Measurements from ENCODE around the gene USP22.

The USP22 gene

GRCh38 chr17:20975566-20975965 lies 67.2 kb downstream of the USP22 start:
- Histone ChIP-seq H3K36me3 (ENCODE audit: insufficient read depth, insufficient read length, low read length) (no peaks in the 10 kb centered on the region), H3K9me3 (ENCODE audit: insufficient read depth, low read length) (no peaks in the 10 kb centered on the region), H3K4me1 (ENCODE audit: insufficient read depth, insufficient read length) (no peaks in the 10 kb centered on the region), H3K4me3 (ENCODE audit: insufficient read length, low read depth) (no peak overlapping the region), H3K9ac (ENCODE audit: insufficient read length, low read depth) (no peak overlapping the region), H3K27me3 (ENCODE audit: insufficient read depth, insufficient read length) (no peaks in the 10 kb centered on the region)
- no peak for TF ChIP-seq YY1 (IDR thresholded peaks at IDR 0.05; ENCODE audit: insufficient read depth, insufficient read length)
- TF ChIP-seq SUZ12 (IDR thresholded peaks at IDR 0.05; ENCODE audit: extremely low read depth, insufficient read depth, insufficient read length): no peak
- TF ChIP-seq ZNF274 (IDR thresholded peaks at IDR 0.05; ENCODE audit: low read depth, low read length): no peak
- no peak for DNase-seq (ENCODE audit: low read depth, low spot score)

GRCh38 chr17:20970329-20970728 lies 72.5 kb downstream of the USP22 start:
- TF ChIP-seq SUZ12 (IDR thresholded peaks at IDR 0.05; ENCODE audit: extremely low read depth, insufficient read depth, insufficient read length): no peak
- no peak for TF ChIP-seq ZNF274 (IDR thresholded peaks at IDR 0.05; ENCODE audit: low read depth, low read length)
- no peak for TF ChIP-seq YY1 (IDR thresholded peaks at IDR 0.05; ENCODE audit: insufficient read depth, insufficient read length)
- Histone ChIP-seq H3K36me3 (ENCODE audit: insufficient read depth, insufficient read length, low read length) (no peaks in the 10 kb centered on the region), H3K4me3 (ENCODE audit: insufficient read length, low read depth) (no peak overlapping the region), H3K27me3 (ENCODE audit: insufficient read depth, insufficient read length) (no peaks in the 10 kb centered on the region), H3K9ac (ENCODE audit: insufficient read length, low read depth) (no peak overlapping the region), H3K4me1 (ENCODE audit: insufficient read depth, insufficient read length) (no peaks in the 10 kb centered on the region), H3K9me3 (ENCODE audit: insufficient read depth, low read length) (no peaks in the 10 kb centered on the region)
- no peak for DNase-seq (ENCODE audit: low read depth, low spot score)

- Histone ChIP-seq H3K4me3 (ENCODE audit: insufficient read length, low read depth) (no peak overlapping the region), H3K9me3 (ENCODE audit: insufficient read depth, low read length) (no peaks in the 10 kb centered on the region), H3K36me3 (ENCODE audit: insufficient read depth, insufficient read length, low read length) (no peaks in the 10 kb centered on the region), H3K4me1 (ENCODE audit: insufficient read depth, insufficient read length) (no peaks in the 10 kb centered on the region), H3K9ac (ENCODE audit: insufficient read length, low read depth) (no peak overlapping the region), H3K27me3 (ENCODE audit: insufficient read depth, insufficient read length) (no peaks in the 10 kb centered on the region)
- no peak for TF ChIP-seq YY1 (IDR thresholded peaks at IDR 0.05; ENCODE audit: insufficient read depth, insufficient read length)
- no peak for TF ChIP-seq SUZ12 (IDR thresholded peaks at IDR 0.05; ENCODE audit: extremely low read depth, insufficient read depth, insufficient read length)
- no peak for TF ChIP-seq ZNF274 (IDR thresholded peaks at IDR 0.05; ENCODE audit: low read depth, low read length)
- DNase-seq (ENCODE audit: low read depth, low spot score): no peak
Measured at GRCh38 chr17:20968913-20969616, 73.7 kb downstream of the USP22 start.

- TF ChIP-seq ZNF274 (IDR thresholded peaks at IDR 0.05; ENCODE audit: low read depth, low read length): no peak
- Histone ChIP-seq H3K27me3 (ENCODE audit: insufficient read depth, insufficient read length) (no peaks in the 10 kb centered on the region), H3K4me1 (ENCODE audit: insufficient read depth, insufficient read length) (no peaks in the 10 kb centered on the region), H3K36me3 (ENCODE audit: insufficient read depth, insufficient read length, low read length) (no peaks in the 10 kb centered on the region), H3K4me3 (ENCODE audit: insufficient read length, low read depth) (no peak overlapping the region), H3K9ac (ENCODE audit: insufficient read length, low read depth) (no peak overlapping the region), H3K9me3 (ENCODE audit: insufficient read depth, low read length) (no peaks in the 10 kb centered on the region)
- DNase-seq (ENCODE audit: low read depth, low spot score): no peak
Measured at GRCh38 chr17:20967776-20968175, 75.0 kb downstream of the USP22 start.

- no peak overlapping the region for H3K4me3 ChIP-seq (ENCODE audit: insufficient read length, low read depth)
- H3K4me1 ChIP-seq (ENCODE audit: insufficient read depth, insufficient read length): no peaks in the 10 kb centered on the region
- TF ChIP-seq SUZ12 (IDR thresholded peaks at IDR 0.05; ENCODE audit: extremely low read depth, insufficient read depth, insufficient read length): no peak
- no peak for TF ChIP-seq ZNF274 (IDR thresholded peaks at IDR 0.05; ENCODE audit: low read depth, low read length)
- no peak for TF ChIP-seq YY1 (IDR thresholded peaks at IDR 0.05; ENCODE audit: insufficient read depth, insufficient read length)
- no peaks in the 10 kb centered on the region for H3K36me3 ChIP-seq (ENCODE audit: insufficient read depth, insufficient read length, low read length)
- H3K9ac ChIP-seq (ENCODE audit: insufficient read length, low read depth): no peak overlapping the region
- H3K9me3 ChIP-seq (ENCODE audit: insufficient read depth, low read length): no peaks in the 10 kb centered on the region
- H3K27me3 ChIP-seq (ENCODE audit: insufficient read depth, insufficient read length): no peaks in the 10 kb centered on the region
- DNase-seq (ENCODE audit: low read depth, low spot score): no peak
Measured at GRCh38 chr17:20966870-20967269, 75.9 kb downstream of the USP22 start.

- TF ChIP-seq YY1 (IDR thresholded peaks at IDR 0.05; ENCODE audit: insufficient read depth, insufficient read length) (no peak), ZNF274 (IDR thresholded peaks at IDR 0.05; ENCODE audit: low read depth, low read length) (no peak), SUZ12 (IDR thresholded peaks at IDR 0.05; ENCODE audit: extremely low read depth, insufficient read depth, insufficient read length) (no peak)
- no peaks in the 10 kb centered on the region for H3K9me3 ChIP-seq (ENCODE audit: insufficient read depth, low read length)
- H3K4me3 ChIP-seq (ENCODE audit: insufficient read length, low read depth): no peak overlapping the region
- no peaks in the 10 kb centered on the region for H3K4me1 ChIP-seq (ENCODE audit: insufficient read depth, insufficient read length)
- DNase-seq (ENCODE audit: low read depth, low spot score): no peak
- H3K9ac ChIP-seq (ENCODE audit: insufficient read length, low read depth): no peak overlapping the region
- H3K27me3 ChIP-seq (ENCODE audit: insufficient read depth, insufficient read length): no peaks in the 10 kb centered on the region
- H3K36me3 ChIP-seq (ENCODE audit: insufficient read depth, insufficient read length, low read length): no peaks in the 10 kb centered on the region
Measured at GRCh38 chr17:20965492-20965891, 77.3 kb downstream of the USP22 start.

- no peaks in the 10 kb centered on the region for H3K4me1 ChIP-seq (ENCODE audit: insufficient read depth, insufficient read length)
- H3K9ac ChIP-seq (ENCODE audit: insufficient read length, low read depth): no peak overlapping the region
- H3K9me3 ChIP-seq (ENCODE audit: insufficient read depth, low read length): no peaks in the 10 kb centered on the region
- no peak for TF ChIP-seq ZNF274 (IDR thresholded peaks at IDR 0.05; ENCODE audit: low read depth, low read length)
- no peak for TF ChIP-seq YY1 (IDR thresholded peaks at IDR 0.05; ENCODE audit: insufficient read depth, insufficient read length)
- no peak for TF ChIP-seq SUZ12 (IDR thresholded peaks at IDR 0.05; ENCODE audit: extremely low read depth, insufficient read depth, insufficient read length)
- H3K36me3 ChIP-seq (ENCODE audit: insufficient read depth, insufficient read length, low read length): no peaks in the 10 kb centered on the region
- H3K4me3 ChIP-seq (ENCODE audit: insufficient read length, low read depth): no peak overlapping the region
- H3K27me3 ChIP-seq (ENCODE audit: insufficient read depth, insufficient read length): no peaks in the 10 kb centered on the region
- no peak for DNase-seq (ENCODE audit: low read depth, low spot score)
Measured at GRCh38 chr17:20961586-20961985, 81.2 kb downstream of the USP22 start.

All from NT2/D1 (cell line).